ENCODE results near the gene TSHZ1.

The TSHZ1 gene

GRCh38 chr18:75309564-75309963 is 99.0 kb downstream of the TSHZ1 start:
- POLR2A ChIA-PET = no interaction called here
- TF ChIP-seq ELF4 (IDR thresholded peaks at IDR 0.05) (no peak), SUZ12 (IDR thresholded peaks at IDR 0.05) (no peak), NFRKB (IDR thresholded peaks at IDR 0.05) (no peak), FOXM1 (IDR thresholded peaks at IDR 0.05; ENCODE audit: borderline replicate concordance) (no peak), FOXA1 (IDR thresholded peaks at IDR 0.05) (no peak), SP1 (IDR thresholded peaks at IDR 0.05) (no peak), PKNOX1 (IDR thresholded peaks at IDR 0.05) (no peak), TARDBP (IDR thresholded peaks at IDR 0.05) (no peak), LEF1 (IDR thresholded peaks at IDR 0.05; ENCODE audit: borderline replicate concordance) (no peak), ZNF384 (IDR thresholded peaks at IDR 0.05) (no peak), ARNT (IDR thresholded peaks at IDR 0.05) (no peak)
- DNase-seq (ENCODE audit: extremely low spot score) = no peak
- CTCF ChIA-PET = no interaction called here

GRCh38 chr18:75314117-75314516 is 103.5 kb downstream of the TSHZ1 start:
- ChIA-PET POLR2A (no interaction called here), CTCF (interaction anchor here (0.6 kb wide), 1 partner anchor 34 kb away, joined by 10 read pairs; no protein-coding TSS in a partner anchor)
- TF ChIP-seq FOXA1 (IDR thresholded peaks at IDR 0.05) (no peak), ZNF384 (IDR thresholded peaks at IDR 0.05) (no peak), NFRKB (IDR thresholded peaks at IDR 0.05) (no peak), BHLHE40 (IDR thresholded peaks at IDR 0.05; ENCODE audit: borderline replicate concordance) (no peak), SUZ12 (IDR thresholded peaks at IDR 0.05) (no peak), PKNOX1 (IDR thresholded peaks at IDR 0.05) (no peak)
- DNase-seq (ENCODE audit: extremely low spot score) = no peak

- DNase-seq (ENCODE audit: extremely low spot score) = no peak
- TF ChIP-seq NFRKB (IDR thresholded peaks at IDR 0.05) (no peak), FOXA1 (IDR thresholded peaks at IDR 0.05) (no peak), L3MBTL2 (conservative IDR thresholded peaks at IDR 0.05) (no peak), HDGF (IDR thresholded peaks at IDR 0.05; ENCODE audit: borderline replicate concordance) (no peak), FOXM1 (IDR thresholded peaks at IDR 0.05; ENCODE audit: borderline replicate concordance) (no peak), ELF4 (IDR thresholded peaks at IDR 0.05) (no peak), BHLHE40 (IDR thresholded peaks at IDR 0.05; ENCODE audit: borderline replicate concordance) (no peak), ZNF384 (IDR thresholded peaks at IDR 0.05) (no peak), SP1 (IDR thresholded peaks at IDR 0.05) (no peak), TARDBP (IDR thresholded peaks at IDR 0.05) (no peak), FOXK2 (IDR thresholded peaks at IDR 0.05) (no peak), ARNT (IDR thresholded peaks at IDR 0.05) (no peak), CTBP1 (IDR thresholded peaks at IDR 0.05; ENCODE audit: borderline replicate concordance) (no peak), LEF1 (IDR thresholded peaks at IDR 0.05; ENCODE audit: borderline replicate concordance) (no peak), SUZ12 (IDR thresholded peaks at IDR 0.05) (no peak), PKNOX1 (IDR thresholded peaks at IDR 0.05) (no peak)
- ChIA-PET POLR2A (no interaction called here), CTCF (no interaction called here)
Measured at GRCh38 chr18:75314606-75315005, 104.0 kb downstream of the TSHZ1 start.

GRCh38 chr18:75316223-75316622 is 105.6 kb downstream of the TSHZ1 start:
- CTCF ChIA-PET = interaction anchor here (0.8 kb wide), 1 partner anchor 15 kb away, joined by 3 read pairs; no protein-coding TSS in a partner anchor
- TF ChIP-seq ELF4 (IDR thresholded peaks at IDR 0.05) = no peak
- TF ChIP-seq FOXM1 (IDR thresholded peaks at IDR 0.05; ENCODE audit: borderline replicate concordance) = no peak
- TF ChIP-seq SUZ12 (IDR thresholded peaks at IDR 0.05) = no peak
- TF ChIP-seq ZNF384 (IDR thresholded peaks at IDR 0.05) = no peak
- no peak for TF ChIP-seq CTBP1 (IDR thresholded peaks at IDR 0.05; ENCODE audit: borderline replicate concordance)
- TF ChIP-seq BHLHE40 (IDR thresholded peaks at IDR 0.05; ENCODE audit: borderline replicate concordance) = no peak
- TF ChIP-seq PKNOX1 (IDR thresholded peaks at IDR 0.05) = no peak
- TF ChIP-seq SP1 (IDR thresholded peaks at IDR 0.05) = no peak
- TF ChIP-seq HDGF (IDR thresholded peaks at IDR 0.05; ENCODE audit: borderline replicate concordance) = no peak
- TF ChIP-seq FOXK2 (IDR thresholded peaks at IDR 0.05) = no peak
- no peak for TF ChIP-seq FOXA1 (IDR thresholded peaks at IDR 0.05)
- TF ChIP-seq NFRKB (IDR thresholded peaks at IDR 0.05) = no peak
- no peak for DNase-seq (ENCODE audit: extremely low spot score)
- POLR2A ChIA-PET = no interaction called here

GRCh38 chr18:75316826-75317225 is 106.2 kb downstream of the TSHZ1 start:
- ChIA-PET CTCF (no interaction called here), POLR2A (no interaction called here)
- TF ChIP-seq SP1 (IDR thresholded peaks at IDR 0.05) (no peak), ARNT (IDR thresholded peaks at IDR 0.05) (no peak), SUZ12 (IDR thresholded peaks at IDR 0.05) (no peak), FOXM1 (IDR thresholded peaks at IDR 0.05; ENCODE audit: borderline replicate concordance) (no peak), L3MBTL2 (conservative IDR thresholded peaks at IDR 0.05) (no peak), PKNOX1 (IDR thresholded peaks at IDR 0.05) (no peak), ELF4 (IDR thresholded peaks at IDR 0.05) (no peak), NFRKB (IDR thresholded peaks at IDR 0.05) (no peak), LEF1 (IDR thresholded peaks at IDR 0.05; ENCODE audit: borderline replicate concordance) (no peak), BHLHE40 (IDR thresholded peaks at IDR 0.05; ENCODE audit: borderline replicate concordance) (no peak), ZNF384 (IDR thresholded peaks at IDR 0.05) (no peak)
- DNase-seq (ENCODE audit: extremely low spot score) = no peak

All from HEK293T (cell line).